K562 (cell line): ENCODE data around the gene SEC16A. TPM values are rescaled to one million over a fixed set of nuclear protein-coding genes. Genes with fewer than 3 reads are reported as not detected.

Experiments used
- ATAC-seq: fragments of 200-7000 bp; cut with Tn5 transposase; 3 replicates; pipeline ENCODE4 v1.9.1; 2020; ENCODE audit warnings: moderate library complexity
- BruUV-seq: library from RNA; stranded (reverse); fragments of 400-500 nt; replicated peaks from 2 replicates; lab custom pipeline; 2021; lab: Mats Ljungman, UMichigan
- CTCF ChIA-PET: fragments of 300-600 bp; formaldehyde crosslinking; extraction: SDS; loops from one replicate; lab custom pipeline; 2021; ENCODE audit warnings: low intra/inter-chr PET ratio; lab: Yijun Ruan, JAX
- POLR2A ChIA-PET: fragments of 300-600, 350-650 bp; sonication (Branson Sonifier 250); formaldehyde crosslinking; extraction: SDS; loops from one replicate; lab custom pipeline; 2021; ENCODE audit warnings: antibody characterized with exemption, inconsistent platforms; lab: Yijun Ruan, JAX
- DNase-seq, 4 experiments: peaks; one replicate each; pipeline versions ENCODE4 v3.0.0 to v3.0.0-alpha.2; 2011 to 2018; ENCODE audit warnings: low spot score in 3 of 4, mixed read lengths in 3 of 4; ENCODE audit errors: extremely low read depth in 1 of 4
- FAIRE-seq: peaks from 2 replicates; lab custom pipeline; 2011; peaks lifted over from hg19 to GRCh38; lab: Jason Lieb, UNC
- H2AFZ ChIP-seq: 2 replicates; pipeline ENCODE4 v1.6.0; 2011; ENCODE audit warnings: low read depth, low read length, control low read depth, inconsistent platforms
- H3K27ac ChIP-seq: fragments of 200-600 bp; 3 replicates; pipeline ENCODE4 v1.8.0; 2011; ENCODE audit warnings: low read depth, mild to moderate bottlenecking, control low read depth, inconsistent platforms, low read length, moderate library complexity, mixed read lengths; ENCODE audit errors: extremely low read depth
- H3K27me3 ChIP-seq, 2 experiments: fragments of 300-600 bp in 1 of 2; 2 replicates in 1 of 2; 3 replicates in 1 of 2; pipeline versions ENCODE4 v1.6.0 to v1.8.0; 2011; ENCODE audit warnings: inconsistent platforms in 2 of 2, low read length in 2 of 2, mild to moderate bottlenecking in 1 of 2, mixed read lengths in 1 of 2, moderate library complexity in 1 of 2; ENCODE audit not compliant: control insufficient read depth in 2 of 2, insufficient read depth in 2 of 2
- H3K36me3 ChIP-seq: fragments of 300-600 bp; 3 replicates; pipeline ENCODE4 v1.8.0; 2011; ENCODE audit warnings: mild to moderate bottlenecking, low read length, inconsistent platforms; ENCODE audit not compliant: control insufficient read depth, insufficient read depth
- H3K4me1 ChIP-seq, 2 experiments: fragments of 200-600 bp in 1 of 2; replicated peaks in 1 of 2; 2 replicates in 1 of 2; 3 replicates in 1 of 2; pipeline versions ENCODE4 v1.5.1 to v1.8.0; 2011; ENCODE audit warnings: inconsistent platforms in 2 of 2, low read length in 2 of 2, mild to moderate bottlenecking in 1 of 2, mixed read lengths in 1 of 2, moderate library complexity in 1 of 2; ENCODE audit not compliant: control insufficient read depth in 2 of 2, insufficient read depth in 2 of 2
- H3K4me2 ChIP-seq: 2 replicates; pipeline ENCODE4 v1.6.1; 2011; ENCODE audit warnings: low read length, control low read depth, inconsistent platforms, mixed read lengths; ENCODE audit not compliant: insufficient read depth
- H3K4me3 ChIP-seq: fragments of 200-600 bp; sonication (generic), shearing (Covaris generic); 2 replicates; pipeline ENCODE4 v1.5.1; 2016; ENCODE audit warnings: control low read depth, inconsistent platforms
- H3K79me2 ChIP-seq: fragments of 200-600 bp; 3 replicates; pipeline ENCODE4 v1.8.0; 2011; ENCODE audit warnings: low read length, inconsistent platforms; ENCODE audit not compliant: control insufficient read depth, insufficient read depth
- H3K9ac ChIP-seq, 2 experiments: 2 replicates each; pipeline versions ENCODE4 v1.6.0 to v1.6.1; 2011; ENCODE audit warnings: low read depth in 2 of 2, low read length in 2 of 2, control low read depth in 1 of 2, inconsistent platforms in 1 of 2, mild to moderate bottlenecking in 1 of 2, mixed read lengths in 1 of 2; ENCODE audit not compliant: insufficient read depth in 1 of 2
- H3K9me1 ChIP-seq: one replicate; pipeline ENCODE4 v1.6.0; 2011; ENCODE audit warnings: inconsistent platforms, mild to moderate bottlenecking, low read length, moderate library complexity; ENCODE audit not compliant: control insufficient read depth, insufficient read depth
- H3K9me3 ChIP-seq: replicated peaks from 2 replicates; pipeline ENCODE4 v1.5.1; 2011; ENCODE audit warnings: low read depth, low read length, inconsistent platforms; ENCODE audit not compliant: control insufficient read depth, insufficient read depth
- H4K20me1 ChIP-seq: replicated peaks from 2 replicates; pipeline ENCODE4 v1.6.1; 2011; ENCODE audit warnings: low read length, inconsistent platforms, mixed read lengths; ENCODE audit not compliant: control insufficient read depth, insufficient read depth
- NELFE ChIP-seq: IDR thresholded peaks from 2 replicates; pipeline ENCODE4 v1.6.1; 2011; ENCODE audit warnings: mild to moderate bottlenecking; ENCODE audit not compliant: insufficient read depth, insufficient read length
- POLR2G ChIP-seq: fragments of 200-400 bp; formaldehyde crosslinking; IDR thresholded peaks from 2 replicates; pipeline ENCODE4 v1.6.1; 2017; ENCODE audit warnings: low read depth, mild to moderate bottlenecking, antibody characterized with exemption, low read length, moderate library complexity
- ZBED1 ChIP-seq: IDR thresholded peaks from 2 replicates; pipeline ENCODE4 v1.6.1; 2014
- WGBS: fragments of 100-300 bp; shearing (Covaris generic); methylation state at CpG from one replicate; pipeline ENCODE4 v1.1.6; 2016; ENCODE audit warnings: low coverage, mixed read lengths; ENCODE audit not compliant: insufficient coverage; ENCODE audit errors: missing lambda C conversion rate; 5-methylcytosine and 5-hydroxymethylcytosine counted together
- in situ Hi-C: fragments of 300-500 bp; cut with MboI; formaldehyde crosslinking; loops from 4 replicates; pipeline ENCODE4 v1.15.0; 2018; ENCODE audit warnings: inconsistent platforms, mixed read lengths
- intact Hi-C: fragments of 100-400 bp; cut with micrococcal nuclease; formaldehyde crosslinking; loops from 2 replicates; pipeline ENCODE4 v1.14.2; 2022
- polyA plus RNA-seq, 8 experiments: library from polyadenylated mRNA; depleted of rRNA in 4 of 8; stranded (reverse) in 5 of 8; unstranded in 3 of 8; fragments of >200 nt; fragmentation: Nextera tagmentation in 2 of 8; fragmentation: Illumina TruSeq in 1 of 8; extraction: Ambion mirVana in 2 of 8; extraction: Trizol in 1 of 8; gene quantifications; 2 replicates each; pipeline versions ENCODE4 v1.2.1 to v1.2.3, GENCODE V29; 2011 to 2014; ENCODE audit warnings: inconsistent platforms in 1 of 8, missing spikeins in 1 of 8
- total RNA-seq, 7 experiments: library from RNA; depleted of rRNA in 6 of 7; stranded (reverse); fragments of >200 nt in 6 of 7; fragmentation: Illumina TruSeq in 2 of 7; extraction: Trizol in 2 of 7; gene quantifications; 2 replicates each; pipeline versions ENCODE4 v1.2.1 to v1.2.3, GENCODE V29; 2011 to 2021; ENCODE audit warnings: low replicate concordance in 1 of 7

The SEC16A gene
- total and polyA plus RNA-seq, 9 of the 15 experiments (the other 6 are each of a cell fraction or from before 2014, with no cell fraction given), result 8.3 to 62.8 (median 14.0) TPM

DNA sequence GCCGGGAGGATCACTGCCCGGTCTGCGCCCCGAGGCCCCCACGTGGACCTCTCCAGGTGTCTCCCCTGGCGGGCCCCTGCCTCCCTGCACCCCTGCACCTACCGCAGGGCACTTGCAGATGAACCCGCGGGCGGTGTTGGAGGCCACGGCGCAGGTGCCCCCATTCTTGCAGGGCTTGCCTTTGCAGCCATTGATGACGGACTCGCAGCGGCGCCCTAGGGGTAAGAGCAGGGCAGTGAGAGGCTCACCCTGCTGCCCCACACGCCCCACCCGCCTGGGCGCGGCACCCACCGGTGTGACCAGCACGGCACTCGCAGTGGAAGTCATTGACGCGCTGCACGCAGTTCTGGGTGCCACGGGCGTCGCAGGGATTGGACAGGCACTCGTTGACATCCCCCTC is 23.6 kb upstream of the SEC16A start:
- H4K20me1 ChIP-seq, result no peaks in the 10 kb centered on the region
- in situ Hi-C loops, result no loop called here

DNA sequence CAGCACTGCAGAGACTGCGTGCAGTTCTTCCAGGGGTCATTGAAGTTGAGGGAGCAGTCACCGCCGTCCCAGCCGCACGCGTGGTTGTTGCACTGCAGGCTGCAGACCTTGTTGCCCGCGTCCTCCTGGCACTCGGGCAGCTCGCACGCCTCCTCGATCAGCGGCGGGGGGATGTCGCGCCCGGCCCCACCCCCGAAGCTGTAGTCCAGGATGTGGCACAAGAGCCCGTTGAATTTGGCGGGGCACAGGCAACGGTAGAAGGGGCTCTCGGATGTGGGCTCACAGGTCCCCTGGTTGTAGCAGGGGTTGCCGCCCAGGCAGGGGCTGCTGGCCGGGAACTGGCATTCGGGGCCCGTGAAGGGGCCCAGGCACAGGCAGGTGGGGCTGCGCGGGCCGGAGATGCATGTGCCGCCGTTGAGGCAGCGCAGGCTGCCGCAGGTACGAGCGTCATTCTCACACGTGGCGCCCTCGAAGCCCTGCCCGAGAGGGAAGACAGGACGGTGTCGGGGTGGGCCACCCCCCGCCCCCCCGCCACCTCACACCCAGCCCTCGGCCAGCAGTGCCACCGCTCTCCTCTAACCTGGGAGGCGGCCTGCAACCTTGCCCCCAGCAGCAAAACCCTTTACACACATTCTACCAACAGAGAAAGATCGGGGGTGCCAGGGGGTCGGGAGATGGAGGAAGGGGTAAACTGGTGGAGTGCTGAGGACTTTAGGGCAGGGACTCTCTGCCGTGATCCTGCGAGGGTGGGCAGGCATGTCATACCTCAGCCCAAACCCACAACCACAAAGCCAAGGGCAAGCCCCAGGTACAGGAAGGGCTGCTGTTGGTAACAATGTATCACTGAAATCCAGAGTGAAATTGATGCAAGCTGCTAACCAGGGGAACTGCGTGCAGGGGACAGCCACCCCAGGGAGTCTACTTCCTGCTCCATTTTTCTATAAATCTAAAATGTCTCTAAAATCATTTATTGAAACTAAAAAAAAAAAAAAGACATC is 22.9 kb upstream of the SEC16A start:
- Histone ChIP-seq H3K27ac (no peak overlapping the region), H3K9me3 (no peaks in the 10 kb centered on the region), H3K36me3 (peaks cover 85% of the 10 kb centered on the region; the same call in 2 of the 3 replicates), H3K79me2 (no peaks in the 10 kb centered on the region), H2AFZ (no peak overlapping the region), H3K27me3 (no peaks in the 10 kb centered on the region), H3K4me1 (peaks cover 0 to 27% of the 10 kb centered on the region in 2 experiments; a peak in 1 of 5 replicates), H3K9ac (no peak overlapping the region), H4K20me1 (no peaks in the 10 kb centered on the region), H3K4me3 (no peak overlapping the region), H3K4me2 (no peak overlapping the region), H3K9me1 (no peaks in the 10 kb centered on the region)
- no peak for DNase-seq
- intact Hi-C loops, result no loop called here
- no peak for TF ChIP-seq ZBED1
- TF ChIP-seq POLR2G, result 0 out of 2 replicates have a peak, but pooled peaks have one; percentile 10
- no TSS peak for BruUV-seq
- 92% methylated on average over 25 of the region's 51 CpGs for WGBS
- no peak for FAIRE-seq
- in situ Hi-C loops, result no loop called here
- CTCF ChIA-PET, result no interaction called here
- no peak for ATAC-seq
- POLR2A ChIA-PET, result no interaction called here

More for the DNA sequence above, 23.6 kb upstream of the SEC16A start:
- no peak for TF ChIP-seq NELFE
- 0 out of 2 replicates have a peak, but pooled peaks have one; percentile 41 for TF ChIP-seq POLR2G
- Histone ChIP-seq H3K79me2 (peaks cover 4% of the 10 kb centered on the region; the same call in 1 of the 3 replicates), H3K27ac (no peak overlapping the region), H3K27me3 (no peaks in the 10 kb centered on the region), H3K4me1 (peaks cover 4 to 34% of the 10 kb centered on the region in 2 experiments), H2AFZ (no peak overlapping the region), H3K9me1 (peaks cover 4% of the 10 kb centered on the region), H3K4me3 (no peak overlapping the region), H3K9me3 (no peaks in the 10 kb centered on the region), H3K4me2 (no peak overlapping the region), H3K36me3 (peaks cover 88% of the 10 kb centered on the region; the same call in 2 of the 3 replicates), H3K9ac (no peak overlapping the region; a peak in 1 of 4 replicates)
- POLR2A ChIA-PET, result no interaction called here
- WGBS, result 97% methylated on average over 17 of the region's 30 CpGs
- no peak for DNase-seq
- no TSS peak for BruUV-seq
- intact Hi-C loops, result no loop called here
- CTCF ChIA-PET, result no interaction called here
- ATAC-seq, result no peak
- no peak for FAIRE-seq
